Endodermal cell (in vitro differentiated cells): Measurements from ENCODE around the gene GSX1. TPM values are rescaled to one million over a fixed set of nuclear protein-coding genes. Genes with fewer than 3 reads are reported as not detected.
A peak's percentile ranks its signal among the peaks of the same experiment; 100 is the strongest.
"Not testable (repeated sequence)": the region's sequence is repeated elsewhere in the genome, so short reads cannot be mapped to it uniquely, and the experiment has no call there.

ENCODE experiments used
- DNase-seq: peaks from one replicate; pipeline ENCODE4 v3.0.0-alpha.2; 2017
- H3K27ac ChIP-seq: 2 replicates; pipeline ENCODE4 v1.5.1; 2013; ENCODE audit warnings: mild to moderate bottlenecking, low read depth, low read length, moderate library complexity
- H3K27me3 ChIP-seq: 2 replicates; pipeline ENCODE4 v1.6.1; 2013; ENCODE audit warnings: mild to moderate bottlenecking, low read length, moderate library complexity; ENCODE audit not compliant: insufficient read depth, control insufficient read depth, poor library complexity, severe bottlenecking
- H3K36me3 ChIP-seq: 2 replicates; pipeline ENCODE4 v1.7.0; 2013; ENCODE audit warnings: mild to moderate bottlenecking, low read length, moderate library complexity; ENCODE audit not compliant: control insufficient read depth, insufficient read depth
- H3K4me1 ChIP-seq: one replicate; pipeline ENCODE4 v1.7.0; 2013; ENCODE audit warnings: low read length; ENCODE audit not compliant: control insufficient read depth, insufficient read depth
- H3K4me3 ChIP-seq: 2 replicates; pipeline ENCODE4 v1.5.1; 2013; ENCODE audit warnings: mild to moderate bottlenecking, low read length, moderate library complexity
- H3K9ac ChIP-seq: 2 replicates; pipeline ENCODE4 v1.6.1; 2013; ENCODE audit warnings: mild to moderate bottlenecking, low read length, moderate library complexity; ENCODE audit not compliant: poor library complexity, severe bottlenecking; ENCODE audit errors: extremely low read depth
- H3K9me3 ChIP-seq: 2 replicates; pipeline ENCODE4 v1.6.1; 2013; ENCODE audit warnings: mild to moderate bottlenecking, low read length, moderate library complexity; ENCODE audit not compliant: control insufficient read depth
- H3K27ac Mint-ChIP-seq: 2 replicates; pipeline ENCODE4 v1.8.0; 2020; ENCODE audit warnings: mixed read lengths
- H3K27me3 Mint-ChIP-seq: 2 replicates; pipeline ENCODE4 v1.8.0; 2021; ENCODE audit warnings: mild to moderate bottlenecking, mixed read lengths; ENCODE audit not compliant: insufficient read depth
- H3K36me3 Mint-ChIP-seq: 2 replicates; pipeline ENCODE4 v1.8.0; 2020; ENCODE audit warnings: low read depth, mixed read lengths
- H3K4me1 Mint-ChIP-seq: 2 replicates; pipeline ENCODE4 v1.8.0; 2020; ENCODE audit warnings: mixed read lengths
- H3K4me3 Mint-ChIP-seq: 2 replicates; pipeline ENCODE4 v1.8.0; 2020; ENCODE audit warnings: mild to moderate bottlenecking, moderate library complexity, mixed read lengths
- H3K9me3 Mint-ChIP-seq: 2 replicates; pipeline ENCODE4 v1.8.0; 2020; ENCODE audit warnings: mild to moderate bottlenecking, mixed read lengths
- WGBS, 2 experiments: methylation state at CpG; one replicate each; pipeline versions ENCODE4 v1.1.5 to v1.1.7; 2013; ENCODE audit warnings: missing lambda C conversion rate in 2 of 2, mixed read lengths in 1 of 2; ENCODE audit not compliant: insufficient coverage in 1 of 2, insufficient read length in 1 of 2; 5-methylcytosine and 5-hydroxymethylcytosine counted together
- total RNA-seq, 2 donors: library from RNA; stranded (reverse); fragmentation: NEBNext Ultra II Directional in 1 of 2; extraction: Animal tissue kit (Norgen Biotek cat#: 25700) in 1 of 2; gene quantifications; 2 replicates in 1 of 2; 3 replicates in 1 of 2; pipeline ENCODE4 v1.2.1, GENCODE V29; 2021
- TF ChIP-seq, protein P1 (sequence below): fragments of 200-600 bp; sonication (generic); conservative IDR thresholded peaks from 2 replicates; pipeline ENCODE4 v1.5.0; 2021; ENCODE audit warnings: antibody characterized with exemption, mild to moderate bottlenecking

The GSX1 gene
- total RNA-seq, 2 donors from 2014 or later, result not detected

GRCh38 chr13:27810461-27810860, 18.2 kb downstream of the GSX1 start:
- TF ChIP-seq, protein P1, sequence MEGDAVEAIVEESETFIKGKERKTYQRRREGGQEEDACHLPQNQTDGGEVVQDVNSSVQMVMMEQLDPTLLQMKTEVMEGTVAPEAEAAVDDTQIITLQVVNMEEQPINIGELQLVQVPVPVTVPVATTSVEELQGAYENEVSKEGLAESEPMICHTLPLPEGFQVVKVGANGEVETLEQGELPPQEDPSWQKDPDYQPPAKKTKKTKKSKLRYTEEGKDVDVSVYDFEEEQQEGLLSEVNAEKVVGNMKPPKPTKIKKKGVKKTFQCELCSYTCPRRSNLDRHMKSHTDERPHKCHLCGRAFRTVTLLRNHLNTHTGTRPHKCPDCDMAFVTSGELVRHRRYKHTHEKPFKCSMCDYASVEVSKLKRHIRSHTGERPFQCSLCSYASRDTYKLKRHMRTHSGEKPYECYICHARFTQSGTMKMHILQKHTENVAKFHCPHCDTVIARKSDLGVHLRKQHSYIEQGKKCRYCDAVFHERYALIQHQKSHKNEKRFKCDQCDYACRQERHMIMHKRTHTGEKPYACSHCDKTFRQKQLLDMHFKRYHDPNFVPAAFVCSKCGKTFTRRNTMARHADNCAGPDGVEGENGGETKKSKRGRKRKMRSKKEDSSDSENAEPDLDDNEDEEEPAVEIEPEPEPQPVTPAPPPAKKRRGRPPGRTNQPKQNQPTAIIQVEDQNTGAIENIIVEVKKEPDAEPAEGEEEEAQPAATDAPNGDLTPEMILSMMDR, result no peak

GRCh38 chr13:27813826-27814225, 21.5 kb downstream of the GSX1 start:
- peak; percentile 4 for DNase-seq
- Histone ChIP-seq H3K36me3 (no peaks in the 10 kb centered on the region), H3K4me3 (no peak overlapping the region), H3K27me3 (peaks cover 96% of the 10 kb centered on the region), H3K9me3 (no peaks in the 10 kb centered on the region), H3K9ac (no peak overlapping the region), H3K4me1 (no peaks in the 10 kb centered on the region), H3K27ac (no peak overlapping the region)
- Mint-ChIP-seq H3K36me3 (no peaks in the 10 kb centered on the region), H3K27ac (no peak overlapping the region), H3K4me3 (no peak overlapping the region), H3K9me3 (no peaks in the 10 kb centered on the region), H3K4me1 (no peaks in the 10 kb centered on the region), H3K27me3 (peaks cover 90% of the 10 kb centered on the region)
- WGBS, 2 experiments, result 88 to 91% methylated on average over 6 to 9 of the region's 9 CpGs
- TF ChIP-seq, protein P1, result no peak

More at GRCh38 chr13:27810461-27810860, 18.2 kb downstream of the GSX1 start:
- Mint-ChIP-seq H3K4me1 (peaks cover 9% of the 10 kb centered on the region), H3K9me3 (no peaks in the 10 kb centered on the region), H3K36me3 (no peaks in the 10 kb centered on the region), H3K27ac (no peak overlapping the region), H3K27me3 (peaks cover 90% of the 10 kb centered on the region), H3K4me3 (no peak overlapping the region)
- Histone ChIP-seq H3K36me3 (no peaks in the 10 kb centered on the region), H3K4me3 (no peak overlapping the region), H3K27me3 (peaks cover 98% of the 10 kb centered on the region), H3K9me3 (no peaks in the 10 kb centered on the region), H3K4me1 (no peaks in the 10 kb centered on the region), H3K27ac (no peak overlapping the region), H3K9ac (no peak overlapping the region)
- WGBS, 2 experiments, result 91% methylated on average over 2 of the region's 2 CpGs; no CpG with 5 or more reads in 1 of the 2 experiments
- DNase-seq, result no peak

DNA sequence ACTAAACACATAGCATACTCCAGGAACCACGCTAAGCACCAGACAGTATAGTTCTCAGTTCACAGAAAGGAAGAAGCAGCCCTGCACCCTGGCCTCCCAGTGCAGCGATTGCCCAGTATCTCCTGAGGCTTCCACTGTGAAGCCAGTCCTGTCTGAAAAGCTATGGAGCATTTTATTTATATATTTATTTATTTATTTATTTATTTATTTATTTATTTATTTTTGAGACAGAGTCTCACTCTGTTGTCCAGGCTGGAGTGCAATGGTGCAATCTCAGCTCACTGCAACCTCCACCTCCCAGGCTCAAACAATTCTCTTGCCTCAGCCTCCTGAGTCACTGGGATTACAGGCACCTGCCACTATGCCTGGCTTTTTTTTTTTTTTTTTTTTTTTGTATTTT, 25.5 kb downstream of the GSX1 start:
- H3K27me3 Mint-ChIP-seq, result peaks cover 98% of the 10 kb centered on the region
- H3K9ac ChIP-seq, H3K36me3 ChIP-seq, DNase-seq, H3K4me3 Mint-ChIP-seq, H3K4me1 Mint-ChIP-seq, H3K27ac Mint-ChIP-seq, H3K4me1 ChIP-seq, H3K9me3 ChIP-seq, H3K4me3 ChIP-seq, H3K27ac ChIP-seq, H3K9me3 Mint-ChIP-seq, H3K36me3 Mint-ChIP-seq: not testable (repeated sequence)
- H3K27me3 ChIP-seq, result peaks cover 99% of the 10 kb centered on the region
- 80 to 88% methylated on average over 1 to 2 of the region's 2 CpGs for WGBS, 2 experiments
